NCI-H82 treated with DMSO at 0.1 percent for 48 hours (cell line): ENCODE results near the gene LRIT2.
"Not testable (repeated sequence)": the region's sequence is repeated elsewhere in the genome, so short reads cannot be mapped to it uniquely, and the experiment has no call there.

ENCODE experiments used
- DNase-seq: peaks from one replicate; lab custom pipeline; 2025; ENCODE audit not compliant: unreplicated experiment; lab: John Stamatoyannopoulos, UW

The LRIT2 gene

GRCh38 chr10:84185526-84186175 lies 39.7 kb downstream of the LRIT2 start:
- DNase-seq: peak; percentile 91

- no peak for DNase-seq
These were observed 40.8 kb downstream of the LRIT2 start for GRCh38 chr10:84184517-84184916.

GRCh38 chr10:84181631-84182030 lies 43.7 kb downstream of the LRIT2 start:
- DNase-seq: no peak

GRCh38 chr10:84180386-84180785 lies 45.0 kb downstream of the LRIT2 start:
- not testable (repeated sequence) for DNase-seq

- DNase-seq: no peak
These were observed 46.2 kb downstream of the LRIT2 start for GRCh38 chr10:84179059-84179710.

DNA sequence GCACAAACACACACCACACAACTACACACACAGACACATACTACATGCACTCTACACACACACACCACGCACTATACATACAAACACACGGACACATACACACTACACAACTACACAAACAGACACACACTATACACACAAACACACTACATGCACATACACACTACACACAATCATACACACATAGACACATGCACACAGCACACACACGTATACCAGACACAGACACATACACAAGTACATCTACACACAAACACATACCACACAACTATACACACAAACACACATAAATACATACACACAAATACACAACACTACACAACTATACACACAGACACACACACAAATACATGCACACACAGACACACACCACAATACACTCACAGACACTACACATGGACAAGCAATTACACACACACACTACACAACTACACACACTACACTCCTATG lies 47.2 kb downstream of the LRIT2 start:
- no peak for DNase-seq

- no peak for DNase-seq
These were observed 47.7 kb downstream of the LRIT2 start for GRCh38 chr10:84177541-84178141.

- no peak for DNase-seq
These were observed 48.4 kb downstream of the LRIT2 start for GRCh38 chr10:84176836-84177474.

GRCh38 chr10:84176351-84176750 lies 49.0 kb downstream of the LRIT2 start:
- no peak for DNase-seq

DNA sequence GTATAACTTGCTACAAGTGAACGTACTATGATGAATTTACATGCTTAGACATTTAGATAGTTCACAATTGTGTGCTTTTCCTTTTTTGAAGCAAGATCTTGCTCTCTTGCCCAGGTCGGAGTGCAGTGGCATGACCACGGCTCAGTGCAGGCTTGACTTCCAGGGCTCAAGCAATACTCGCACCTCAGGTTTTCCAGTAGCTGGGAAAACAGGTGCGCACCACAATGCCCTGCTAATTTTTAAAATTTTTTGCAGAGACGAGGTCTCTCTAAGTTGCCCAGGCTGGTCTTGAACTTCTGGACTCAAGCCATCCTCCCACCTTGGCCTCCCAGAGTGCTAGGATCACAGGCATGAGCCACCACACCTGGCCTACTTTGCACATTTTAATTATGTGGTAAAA lies 49.9 kb downstream of the LRIT2 start:
- DNase-seq: no peak

DNA sequence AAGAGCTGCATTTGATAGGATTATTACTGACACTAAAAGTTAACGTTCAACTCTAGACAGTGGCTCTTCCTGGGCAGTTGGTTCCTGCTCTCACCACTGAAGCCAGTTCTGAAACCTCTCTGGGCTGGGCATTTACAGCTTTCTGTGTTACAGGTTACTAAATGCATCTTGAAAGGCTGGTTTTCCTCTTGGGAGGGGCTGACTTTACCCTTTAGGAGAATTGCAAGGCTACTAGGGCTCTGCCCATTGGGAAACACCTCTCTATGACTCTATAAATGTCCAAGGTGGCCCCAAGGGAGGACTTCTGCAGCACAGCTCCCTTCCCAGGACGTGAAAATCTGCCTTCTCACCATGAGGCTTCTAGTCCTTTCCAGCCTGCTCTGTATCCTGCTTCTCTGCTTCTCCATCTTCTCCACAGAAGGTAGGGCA lies 51.8 kb downstream of the LRIT2 start, which contains the start of gene GPR15LG:
Gene GPR15LG, plus strand, starts transcription at position 301 of the 429 bp plus-strand sequence. Its CDS starts 51 bp downstream, at position 352.
- no peak for DNase-seq

DNA sequence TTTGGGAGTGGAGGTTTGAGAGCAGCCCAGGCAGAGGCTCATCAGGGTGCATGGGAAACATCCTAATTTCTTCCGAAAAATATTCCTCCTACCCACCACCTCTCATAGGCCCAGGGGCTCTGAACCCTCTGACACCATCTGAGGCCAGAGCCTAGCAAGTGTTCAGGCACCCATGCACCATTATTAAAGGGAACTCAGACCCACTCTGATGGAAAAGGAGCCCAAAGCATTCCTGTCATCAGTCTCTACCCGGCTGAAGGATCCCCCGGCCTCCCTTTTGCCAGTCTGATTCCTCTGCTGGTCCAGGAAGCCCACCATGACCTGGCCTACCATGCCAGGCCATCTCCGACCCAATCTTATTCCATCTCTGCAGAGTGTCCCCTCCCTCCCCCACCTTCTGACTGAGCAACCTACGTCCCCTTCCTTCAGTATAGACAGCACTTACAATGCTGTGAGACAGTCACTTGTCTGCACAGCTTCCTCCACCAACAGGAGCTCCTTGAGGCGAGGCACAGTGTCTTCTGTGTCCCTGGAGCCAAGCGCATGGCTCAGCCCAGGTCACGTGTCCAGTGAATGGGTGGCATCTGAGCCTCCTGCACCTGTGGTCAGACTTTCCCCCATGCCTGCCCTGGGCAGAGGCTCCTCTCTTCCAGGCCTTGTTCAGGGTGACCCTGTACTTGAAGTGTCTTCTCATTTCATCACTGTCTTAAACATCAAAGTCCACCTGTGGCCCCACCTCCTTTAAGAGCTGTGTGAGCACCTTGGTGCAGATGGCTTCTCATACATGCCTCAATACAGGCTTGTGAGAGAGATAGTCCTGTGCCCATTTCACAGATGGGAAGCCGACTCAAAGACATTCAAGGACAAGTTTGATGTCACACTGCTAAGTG lies 52.6 kb downstream of the LRIT2 start:
- no peak for DNase-seq

- DNase-seq: not testable (repeated sequence)
These were observed 53.5 kb downstream of the LRIT2 start for GRCh38 chr10:84171700-84172466.

GRCh38 chr10:84171237-84171636 lies 54.1 kb downstream of the LRIT2 start:
- not testable (repeated sequence) for DNase-seq
